Activated CD8-positive, alpha-beta T cell treated with anti-CD3 and anti-CD28 coated beads, Interleukin-2, amount 10 ng/mL, durations not matched to agents 7 days and 5 days (primary cell): ENCODE data around the gene CRIP1. TPM values are rescaled to one million over a fixed set of nuclear protein-coding genes. Genes with fewer than 3 reads are reported as not detected.

Experiments used
- ATAC-seq: fragments of 150-1000 bp; cut with Tn5 transposase; one replicate; pipeline ENCODE4 v1.10.0; 2021; ENCODE audit warnings: moderate library complexity
- CTCF ChIA-PET: fragments of 350-600 bp; sonication (Branson Sonifier 250); formaldehyde crosslinking; loops from one replicate; lab custom pipeline; 2021; ENCODE audit warnings: antibody characterized with exemption; lab: Charles Lee
- POLR2A ChIA-PET: fragments of 350-600 bp; sonication (Branson Sonifier 250); formaldehyde crosslinking; loops from one replicate; lab custom pipeline; 2021; ENCODE audit warnings: antibody characterized with exemption; lab: Charles Lee
- DNase-seq: peaks from one replicate; pipeline ENCODE4 v3.0.0-alpha.2; 2020
- H3K27ac Mint-ChIP-seq: one replicate; pipeline ENCODE4 v1.8.0; 2021; ENCODE audit warnings: mild to moderate bottlenecking, mixed read lengths
- H3K27me3 Mint-ChIP-seq: one replicate; pipeline ENCODE4 v1.8.0; 2021; ENCODE audit warnings: low read depth, mixed read lengths
- H3K36me3 Mint-ChIP-seq: one replicate; pipeline ENCODE4 v1.8.0; 2021; ENCODE audit warnings: low read depth, mixed read lengths
- H3K4me1 Mint-ChIP-seq: one replicate; pipeline ENCODE4 v1.8.0; 2021; ENCODE audit warnings: low read depth, mixed read lengths
- H3K4me3 Mint-ChIP-seq: one replicate; pipeline ENCODE4 v1.8.0; 2021; ENCODE audit warnings: mild to moderate bottlenecking, mixed read lengths
- H3K9me3 Mint-ChIP-seq: one replicate; pipeline ENCODE4 v1.8.0; 2022; ENCODE audit warnings: mixed read lengths; ENCODE audit not compliant: insufficient read depth
- total RNA-seq, 2 experiments: library from RNA; stranded (reverse); gene quantifications; one replicate each; pipeline ENCODE4 v1.2.3, GENCODE V29; 2021

Gene CRIP1
- total RNA-seq, 2 experiments from 2014 or later: 587 to 613 TPM

DNA sequence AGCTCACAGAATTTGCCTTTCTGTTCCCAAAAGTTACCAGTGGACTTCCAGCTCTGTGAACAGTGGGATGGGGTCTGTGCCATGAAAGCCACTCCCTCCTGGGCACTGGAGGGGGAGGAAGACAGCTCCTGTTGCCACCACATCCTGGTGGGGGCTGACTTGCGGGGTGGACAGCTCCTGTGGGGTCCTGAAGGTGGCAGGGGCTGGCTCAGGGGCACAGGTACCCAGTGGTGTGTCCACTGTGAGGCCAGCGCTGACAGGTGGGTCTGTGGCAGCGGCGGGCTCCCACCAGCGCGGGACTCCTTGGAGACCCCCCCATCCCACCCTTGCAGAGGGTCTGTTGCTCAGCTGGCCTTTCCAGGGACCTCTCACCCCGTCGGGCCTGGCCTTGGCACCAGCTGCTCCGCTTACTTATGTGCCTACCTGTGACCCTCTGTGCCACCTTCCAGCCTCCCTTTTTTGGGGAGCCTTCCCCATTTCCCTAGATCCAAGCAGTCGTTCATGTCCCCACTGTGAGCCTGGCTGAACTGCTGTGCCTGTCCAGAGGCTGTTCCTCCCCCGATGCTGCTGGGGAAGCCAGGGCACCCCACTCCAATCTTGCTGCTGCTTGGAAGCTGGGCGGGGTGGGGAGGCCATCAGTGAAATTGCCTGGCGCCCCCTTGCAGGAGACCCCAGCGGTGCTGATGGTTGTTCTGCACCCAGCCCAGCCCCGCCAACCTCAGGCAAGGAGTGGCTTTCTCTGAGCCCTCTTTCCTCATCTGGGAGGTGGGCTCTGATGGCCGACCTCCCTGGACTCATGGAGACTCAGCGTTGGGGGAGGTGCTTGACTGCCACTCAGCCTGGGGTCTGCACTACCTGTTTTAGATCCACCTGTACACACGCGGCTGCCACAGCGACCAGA is 6.5 kb downstream of the CRIP1 start:
- Mint-ChIP-seq H3K27me3 (no peaks in the 10 kb centered on the region), H3K36me3 (peaks cover 13% of the 10 kb centered on the region), H3K9me3 (no peaks in the 10 kb centered on the region), H3K4me1 (peaks cover 18% of the 10 kb centered on the region), H3K4me3 (peak overlapping the region; percentile 23), H3K27ac (no peak overlapping the region)
- ATAC-seq: no peak
- DNase-seq: no peak
- ChIA-PET POLR2A (interaction anchor here (0.6 to 1.6 kb wide), 3 partner anchors 10 to 186 kb away, joined by 3 to 5 read pairs (median 4); no protein-coding TSS in a partner anchor), CTCF (interaction anchor here (2.5 to 5.4 kb wide), 3 partner anchors 12 to 121 kb away, joined by 11 to 157 read pairs (median 132); no protein-coding TSS in a partner anchor)

DNA sequence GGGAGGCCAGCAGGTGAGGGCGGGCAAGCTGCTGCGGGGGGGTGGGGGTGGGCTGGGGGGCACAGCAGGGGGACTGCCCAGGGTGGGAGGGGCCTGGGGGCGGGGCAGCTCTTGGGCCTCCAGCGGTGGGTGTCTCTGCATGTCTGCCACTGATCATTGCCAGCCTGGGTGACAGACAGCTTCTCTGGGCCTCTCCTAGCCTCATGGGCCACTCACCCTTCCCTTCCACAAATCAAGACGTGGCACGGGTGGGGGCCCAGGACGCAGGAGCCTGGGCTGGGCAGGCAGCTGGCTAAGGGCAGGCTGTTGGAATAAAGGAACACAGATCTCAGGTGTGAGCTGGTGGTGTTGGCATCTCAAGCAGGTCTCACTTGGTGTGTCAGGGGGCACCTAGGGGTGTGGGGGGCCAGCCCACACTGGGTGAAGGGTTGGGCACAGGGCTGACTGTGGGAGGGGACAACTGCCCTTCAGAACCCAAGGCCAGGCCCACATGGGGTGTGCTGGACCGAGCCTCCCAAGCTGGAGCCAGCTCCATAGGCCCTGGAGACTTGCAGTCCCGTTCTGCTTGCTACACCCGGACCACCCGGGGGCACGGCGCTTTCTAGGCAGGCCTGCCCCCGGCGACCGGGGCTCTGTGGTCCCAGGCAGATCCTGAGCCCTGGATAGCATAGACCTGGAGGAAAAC is 7.4 kb downstream of the CRIP1 start:
- no peak overlapping the region for H3K27ac Mint-ChIP-seq

DNA sequence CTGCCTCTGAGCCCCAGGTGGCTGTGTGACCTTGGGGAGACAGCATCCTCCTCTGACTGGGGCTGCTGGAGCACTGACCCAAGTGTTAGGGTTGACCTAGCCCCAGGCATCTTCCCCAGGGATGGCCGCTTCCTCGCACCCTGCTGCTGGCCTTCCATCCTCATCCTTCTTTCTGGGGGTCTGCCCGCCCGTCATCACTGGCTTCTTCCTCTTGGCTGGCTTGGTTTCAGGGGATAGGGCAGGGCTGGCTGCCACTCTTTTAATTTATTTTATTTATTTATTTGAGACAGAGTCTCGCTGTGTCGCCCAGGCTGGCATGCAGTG is 7.9 kb downstream of the CRIP1 start:
- Mint-ChIP-seq H3K4me1 (peaks cover 8% of the 10 kb centered on the region), H3K36me3 (peaks cover 6% of the 10 kb centered on the region), H3K4me3 (no peak overlapping the region), H3K27me3 (no peaks in the 10 kb centered on the region), H3K27ac (no peak overlapping the region), H3K9me3 (no peaks in the 10 kb centered on the region)
- DNase-seq (no peak), ATAC-seq (no peak)
- POLR2A ChIA-PET: no interaction called here
- CTCF ChIA-PET: no interaction called here

More for the DNA sequence above, 7.4 kb downstream of the CRIP1 start:
- DNase-seq (no peak), ATAC-seq (no peak)
- CTCF ChIA-PET: no interaction called here
- Mint-ChIP-seq H3K9me3 (no peaks in the 10 kb centered on the region), H3K27me3 (no peaks in the 10 kb centered on the region), H3K4me3 (no peak overlapping the region), H3K4me1 (peaks cover 13% of the 10 kb centered on the region), H3K36me3 (peaks cover 11% of the 10 kb centered on the region)
- POLR2A ChIA-PET: interaction anchor here (1.6 kb wide), 1 partner anchor 13 kb away, joined by 4 read pairs; no protein-coding TSS in a partner anchor

DNA sequence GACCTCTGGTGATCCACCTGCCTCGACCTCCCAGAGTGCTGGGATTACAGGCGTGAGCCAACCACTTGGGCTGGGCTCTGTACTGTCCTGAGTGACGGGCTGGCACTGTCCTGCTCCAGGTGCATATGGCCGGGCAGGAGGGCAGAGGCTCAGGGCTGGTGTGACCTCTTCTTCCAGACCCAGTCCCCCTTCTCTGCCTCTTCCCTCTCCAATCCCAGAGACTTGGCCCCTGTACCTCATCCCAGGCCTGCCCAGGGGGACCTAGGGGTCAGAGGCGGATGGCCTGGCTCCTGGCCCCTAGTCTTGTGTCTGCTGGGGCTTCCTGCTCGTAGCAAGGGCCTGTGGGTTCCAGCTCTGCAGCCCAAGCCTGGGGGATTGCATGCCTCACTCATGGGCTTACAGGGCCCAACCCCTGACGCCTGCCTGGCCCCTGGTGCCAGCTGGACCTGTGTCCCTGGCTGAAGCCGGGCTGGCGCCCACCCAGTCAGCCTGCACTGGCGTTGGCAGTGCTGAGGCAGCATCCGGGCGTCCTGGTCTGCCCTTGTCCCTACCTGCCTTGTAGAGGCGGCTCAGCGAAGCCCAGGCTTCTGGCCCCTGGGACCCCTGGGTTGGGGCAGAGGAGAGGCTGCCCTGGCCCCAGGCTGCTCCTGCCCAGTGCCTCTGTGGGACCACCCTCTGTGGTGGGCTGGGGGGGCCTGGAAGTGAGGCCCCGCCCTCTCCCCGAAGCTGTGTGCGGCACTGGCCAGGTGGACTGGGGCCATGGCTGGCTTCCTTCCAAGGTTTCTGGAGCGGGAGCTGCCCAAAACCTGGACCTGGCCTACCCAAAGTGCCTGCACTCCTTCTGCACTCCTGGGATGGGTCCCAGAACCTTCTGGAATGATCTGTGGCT is 8.7 kb downstream of the CRIP1 start:
- ChIA-PET POLR2A (no interaction called here), CTCF (no interaction called here)
- Mint-ChIP-seq H3K36me3 (peaks cover 5% of the 10 kb centered on the region), H3K9me3 (no peaks in the 10 kb centered on the region), H3K27me3 (no peaks in the 10 kb centered on the region), H3K4me1 (peaks cover 6% of the 10 kb centered on the region), H3K4me3 (no peak overlapping the region), H3K27ac (no peak overlapping the region)
- DNase-seq: no peak
- no peak for ATAC-seq

DNA sequence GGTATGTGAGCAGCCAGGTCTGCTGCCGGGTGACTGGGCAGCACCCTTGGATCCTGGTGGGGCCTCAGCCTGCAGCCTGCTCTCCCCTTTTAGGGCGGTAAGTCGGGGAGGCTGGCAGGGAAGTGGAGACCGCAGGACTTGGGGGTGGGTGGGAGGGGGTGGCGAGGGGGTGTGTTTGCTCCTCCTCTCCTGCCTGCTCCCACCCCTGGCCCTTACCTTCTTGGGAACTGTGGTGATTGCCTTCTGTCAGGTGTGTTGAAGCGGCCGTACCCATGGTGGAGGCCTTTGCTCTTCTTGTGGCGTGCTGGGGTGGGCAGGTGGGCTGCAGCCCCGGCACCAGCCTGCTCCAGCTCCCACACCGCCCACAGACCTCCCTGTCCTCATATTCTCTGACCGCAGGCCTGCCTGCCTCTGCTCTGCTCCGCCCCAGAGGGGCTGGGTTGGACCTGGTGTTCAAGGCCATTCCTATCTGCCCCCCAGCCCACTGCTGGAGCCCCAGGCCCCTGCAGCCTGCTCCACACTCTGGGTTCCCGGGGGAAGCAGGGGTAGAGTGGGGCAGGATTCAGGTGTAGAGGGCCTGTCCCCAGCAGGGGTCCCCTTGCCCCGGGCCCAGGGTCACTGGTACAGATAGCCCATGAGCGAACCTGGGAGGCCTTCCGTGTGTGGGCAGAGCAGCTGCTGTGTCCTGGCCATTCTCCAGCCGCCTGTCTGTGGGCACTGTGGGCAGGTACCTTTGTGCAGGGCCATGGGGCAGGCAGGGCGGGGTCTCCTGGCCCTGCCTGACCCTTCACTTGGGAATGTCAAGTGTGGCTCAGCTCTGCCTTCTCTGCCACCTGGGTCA is 9.5 kb downstream of the CRIP1 start:
- Mint-ChIP-seq H3K9me3 (no peaks in the 10 kb centered on the region), H3K27me3 (no peaks in the 10 kb centered on the region), H3K36me3 (peaks cover 5% of the 10 kb centered on the region), H3K27ac (no peak overlapping the region), H3K4me3 (no peak overlapping the region), H3K4me1 (peaks cover 6% of the 10 kb centered on the region)
- POLR2A ChIA-PET: no interaction called here
- ATAC-seq (no peak), DNase-seq (no peak)
- CTCF ChIA-PET: no interaction called here

DNA sequence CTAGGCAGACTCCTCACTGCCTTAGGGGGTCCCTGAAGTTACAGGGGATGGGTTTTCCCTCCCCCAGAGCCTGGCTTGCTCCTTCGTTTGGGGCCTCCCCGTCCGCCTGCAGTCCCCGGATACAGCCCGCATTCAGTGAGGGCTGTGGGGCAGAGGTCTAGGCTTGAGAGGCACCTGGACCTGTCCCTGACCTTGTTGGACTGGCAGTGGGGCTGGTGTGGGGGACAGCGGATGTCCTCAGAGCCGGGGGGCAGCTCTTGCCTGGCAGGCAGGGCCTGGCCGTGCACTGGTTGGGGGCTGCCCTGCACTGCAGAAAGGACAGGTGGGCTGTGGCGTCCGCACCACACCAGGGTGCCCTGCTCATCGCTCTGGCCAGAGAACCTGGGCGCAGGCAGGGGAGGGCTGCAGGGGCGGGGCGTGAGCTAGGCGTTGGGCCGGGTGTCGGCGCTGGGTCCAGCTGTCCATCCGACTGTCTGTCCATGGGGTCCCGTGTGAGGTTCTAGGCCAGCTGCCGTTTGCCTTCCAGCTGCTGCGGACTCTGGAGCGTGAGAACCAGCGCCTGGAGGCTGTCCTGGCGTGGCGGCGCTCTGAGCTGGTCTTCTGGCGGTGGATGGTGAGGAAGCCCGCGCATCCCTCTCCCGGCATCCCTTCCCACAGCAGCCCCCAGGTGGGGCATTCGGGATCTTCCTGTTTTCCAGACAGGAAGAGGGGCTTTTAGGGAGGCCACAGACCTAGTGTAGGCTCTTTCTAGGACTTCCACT is 10.3 kb downstream of the CRIP1 start:
- Mint-ChIP-seq H3K4me1 (peaks cover 2% of the 10 kb centered on the region), H3K27ac (no peak overlapping the region), H3K9me3 (no peaks in the 10 kb centered on the region), H3K27me3 (no peaks in the 10 kb centered on the region), H3K4me3 (no peak overlapping the region), H3K36me3 (peaks cover 5% of the 10 kb centered on the region)
- CTCF ChIA-PET: no interaction called here
- POLR2A ChIA-PET: no interaction called here
- no peak for ATAC-seq
- no peak for DNase-seq

DNA sequence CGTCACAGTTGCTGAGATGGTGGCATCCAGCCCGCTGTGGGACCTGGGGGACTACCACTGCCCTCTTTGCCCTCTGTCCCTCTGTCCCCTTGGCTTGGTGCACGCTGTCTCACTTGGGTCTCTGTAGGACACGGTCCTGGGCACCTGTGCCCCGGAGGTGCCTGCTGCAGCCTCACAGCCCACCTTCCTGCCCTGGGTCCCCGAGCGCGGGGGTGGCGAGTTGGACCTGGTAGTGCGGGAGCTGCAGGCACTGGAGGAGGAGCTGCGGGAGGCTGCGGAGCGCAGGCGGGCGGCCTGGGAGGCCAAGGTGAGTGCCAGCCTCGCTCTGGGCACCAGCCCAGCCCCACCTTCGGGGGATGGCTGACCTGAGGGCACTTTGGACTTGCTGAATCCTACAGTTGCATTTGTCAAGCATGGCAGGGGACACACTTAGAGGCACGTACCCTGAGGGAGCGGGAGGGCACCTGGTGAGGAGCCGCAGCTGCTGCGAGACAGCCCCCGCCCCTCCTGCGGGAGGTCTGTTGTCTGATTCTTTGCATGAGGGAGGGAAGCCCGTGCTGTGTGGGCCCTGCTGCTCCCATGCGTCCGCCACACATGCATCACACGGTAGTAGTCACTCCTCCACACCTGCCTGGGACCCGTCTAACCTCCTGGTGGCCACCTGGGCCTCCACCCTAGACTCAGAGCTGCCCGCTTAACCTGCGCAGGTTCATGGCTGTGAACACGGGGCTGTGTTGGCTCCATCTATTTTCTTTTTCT is 11.2 kb downstream of the CRIP1 start:
- no peak overlapping the region for H3K27ac Mint-ChIP-seq
- DNase-seq: no peak

DNA sequence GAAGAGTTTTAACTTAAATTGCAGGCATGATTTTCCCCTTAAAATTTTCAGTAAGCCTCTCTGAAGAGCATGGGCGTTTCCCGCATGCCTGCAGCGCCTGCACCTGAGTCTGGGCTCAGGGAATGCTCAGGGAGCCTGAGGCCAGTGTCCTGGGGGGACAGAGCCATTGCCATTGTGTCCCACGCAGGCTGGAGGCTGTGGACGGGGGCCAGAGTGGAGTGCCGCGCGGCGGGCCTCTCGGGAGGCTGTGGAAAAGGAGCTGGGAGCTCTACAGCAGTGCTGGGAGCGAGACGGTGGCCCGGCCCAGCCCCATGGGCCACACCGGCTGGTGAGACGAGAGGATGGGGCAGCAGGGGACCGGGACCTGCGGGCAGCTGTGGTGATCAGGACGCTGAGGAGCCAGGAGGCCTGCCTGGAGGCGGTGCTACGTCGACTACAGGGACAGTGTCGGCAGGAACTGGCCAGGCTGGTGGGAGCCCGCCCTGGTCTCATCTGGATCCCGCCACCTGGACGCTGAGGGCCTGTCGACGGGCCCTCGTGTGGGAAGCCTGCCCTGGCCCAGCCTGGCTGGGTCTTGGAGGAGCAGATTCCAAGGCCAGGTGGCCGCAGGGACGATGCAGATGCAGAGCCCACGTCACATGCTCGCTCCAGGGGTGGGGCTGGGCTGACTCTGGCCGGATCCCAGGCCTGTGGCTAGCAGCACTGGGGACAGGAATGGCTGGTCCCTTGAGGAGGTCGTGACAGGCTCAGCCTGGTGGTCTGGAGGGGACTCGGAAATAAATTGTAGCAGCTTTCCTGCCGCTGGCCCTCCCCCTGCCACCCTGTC is 12.0 kb downstream of the CRIP1 start:
- CTCF ChIA-PET: no interaction called here
- DNase-seq: no peak
- Mint-ChIP-seq H3K27ac (no peak overlapping the region), H3K9me3 (no peaks in the 10 kb centered on the region), H3K4me1 (no peaks in the 10 kb centered on the region), H3K36me3 (peaks cover under 1% of the 10 kb centered on the region), H3K4me3 (no peak overlapping the region), H3K27me3 (no peaks in the 10 kb centered on the region)
- ATAC-seq: no peak
- POLR2A ChIA-PET: no interaction called here

More for the DNA sequence above, 11.2 kb downstream of the CRIP1 start:
- ChIA-PET CTCF (no interaction called here), POLR2A (no interaction called here)
- Mint-ChIP-seq H3K36me3 (peaks cover 5% of the 10 kb centered on the region), H3K9me3 (no peaks in the 10 kb centered on the region), H3K27me3 (no peaks in the 10 kb centered on the region), H3K4me3 (no peak overlapping the region), H3K4me1 (no peaks in the 10 kb centered on the region)
- no peak for ATAC-seq

DNA sequence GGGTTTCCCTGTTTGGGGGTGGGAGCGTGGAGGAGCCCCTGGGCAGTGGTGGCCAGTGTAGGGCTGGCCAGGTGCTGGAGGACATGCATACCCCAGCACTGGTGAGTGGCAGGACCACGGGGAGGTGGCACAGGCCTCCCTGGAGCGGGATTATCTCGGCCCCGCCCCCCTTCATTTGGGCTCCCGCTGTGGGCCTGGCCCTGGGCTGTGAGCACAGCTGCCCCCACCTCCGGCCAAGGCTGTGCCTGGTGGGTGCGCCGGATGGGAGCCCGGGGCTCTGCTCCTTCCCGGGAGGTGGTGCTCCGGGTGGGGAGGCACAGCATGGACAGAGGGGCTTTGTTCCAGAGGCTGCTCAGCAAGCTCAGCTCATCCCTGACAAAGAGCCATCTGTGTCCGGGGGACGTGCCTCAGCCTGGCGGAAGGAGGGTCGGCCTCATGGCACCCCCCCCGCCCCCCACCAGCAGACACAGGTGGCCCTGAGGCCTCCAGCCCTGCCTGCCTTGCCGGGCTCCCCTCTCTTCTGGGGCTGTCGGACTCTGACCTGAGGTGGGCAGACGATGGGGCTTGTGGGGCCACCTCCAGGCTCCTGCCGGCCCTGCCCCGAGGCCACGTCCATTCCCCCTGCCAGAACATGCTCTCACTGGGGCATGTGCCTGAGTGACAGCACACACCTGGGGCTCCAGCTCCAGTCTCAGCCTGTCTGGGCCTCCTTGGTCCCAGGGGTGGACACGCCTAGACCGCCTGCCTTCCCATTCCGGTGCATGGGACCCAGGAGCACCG is 12.8 kb downstream of the CRIP1 start:
- no peaks in the 10 kb centered on the region for H3K36me3 Mint-ChIP-seq
- DNase-seq: no peak
- no peaks in the 10 kb centered on the region for H3K4me1 Mint-ChIP-seq
- ATAC-seq: no peak
- H3K27ac Mint-ChIP-seq: no peak overlapping the region
- no peaks in the 10 kb centered on the region for H3K27me3 Mint-ChIP-seq
- POLR2A ChIA-PET: interaction anchor here (0.6 kb wide), 1 partner anchor 8 kb away, joined by 4 read pairs; the partner anchor contains the start of gene TEDC1
- H3K4me3 Mint-ChIP-seq: no peak overlapping the region
- no peaks in the 10 kb centered on the region for H3K9me3 Mint-ChIP-seq
- CTCF ChIA-PET: no interaction called here
